GM12878 (cell line): ENCODE results near the gene EHD1. TPM values are rescaled to one million over a fixed set of nuclear protein-coding genes. Genes with fewer than 3 reads are reported as not detected.
A peak's percentile ranks its signal among the peaks of the same experiment; 100 is the strongest.

ENCODE experiments used
- ASH2L ChIP-seq: fragments of 300-600, 200-600 bp; sonication (generic); IDR thresholded peaks from 2 replicates; pipeline ENCODE4 v1.6.1; 2017; ENCODE audit warnings: low read depth, mild to moderate bottlenecking, borderline replicate concordance
- BACH1 ChIP-seq: fragments of 450-650 bp; IDR thresholded peaks from 2 replicates; pipeline ENCODE4 v1.6.1; 2017; ENCODE audit warnings: mild to moderate bottlenecking, borderline replicate concordance
- DPF2 ChIP-seq: fragments of 450-650 bp; IDR thresholded peaks from 2 replicates; pipeline ENCODE4 v1.6.1; 2017; ENCODE audit warnings: mild to moderate bottlenecking
- LARP7 ChIP-seq: fragments of 450-650 bp; IDR thresholded peaks from 2 replicates; pipeline ENCODE4 v1.6.1; 2017; ENCODE audit warnings: mild to moderate bottlenecking
- NFYB ChIP-seq: IDR thresholded peaks from 2 replicates; pipeline ENCODE4 v1.6.1; 2011; ENCODE audit warnings: low read depth, mild to moderate bottlenecking, low read length, improper control_type of control experiment, moderate library complexity; ENCODE audit not compliant: insufficient read depth
- PML ChIP-seq: IDR thresholded peaks from 2 replicates; pipeline ENCODE4 v1.6.1; 2012; ENCODE audit warnings: low read length, inconsistent platforms
- POLR2AphosphoS5 ChIP-seq: IDR thresholded peaks from 2 replicates; pipeline ENCODE4 v1.6.1; 2011; ENCODE audit warnings: mild to moderate bottlenecking, low read length, inconsistent platforms
- RB1 ChIP-seq: fragments of 450-650 bp; formaldehyde crosslinking; IDR thresholded peaks from 2 replicates; pipeline ENCODE4 v1.6.1; 2017; ENCODE audit warnings: mild to moderate bottlenecking, borderline replicate concordance
- RUNX3 ChIP-seq: IDR thresholded peaks from 2 replicates; pipeline ENCODE4 v1.6.1; 2012; ENCODE audit warnings: low read length, inconsistent platforms
- SIX5 ChIP-seq: IDR thresholded peaks from 2 replicates; pipeline ENCODE4 v1.6.1; 2011; ENCODE audit warnings: mild to moderate bottlenecking, low read depth, low read length, moderate library complexity; ENCODE audit not compliant: severe bottlenecking
- SKIL ChIP-seq: fragments of 450-650 bp; IDR thresholded peaks from 2 replicates; pipeline ENCODE4 v1.6.1; 2017; ENCODE audit warnings: mild to moderate bottlenecking, low read depth, inconsistent platforms; ENCODE audit not compliant: poor library complexity, severe bottlenecking
- STAT3 ChIP-seq: IDR thresholded peaks from 2 replicates; pipeline ENCODE4 v1.6.1; 2011; ENCODE audit warnings: low read depth, low read length, improper control_type of control experiment
- SUPT20H ChIP-seq: IDR thresholded peaks from 2 replicates; pipeline ENCODE4 v1.6.1; 2011; ENCODE audit warnings: low read depth, mild to moderate bottlenecking, low read length, moderate library complexity, borderline replicate concordance; ENCODE audit not compliant: control insufficient read depth
- YY1 ChIP-seq: IDR thresholded peaks from 2 replicates; pipeline ENCODE4 v1.6.1; 2011; ENCODE audit warnings: low read depth, mild to moderate bottlenecking, low read length
- ZNF274 ChIP-seq: IDR thresholded peaks from one replicate; pipeline ENCODE4 v1.8.0; 2011; ENCODE audit not compliant: insufficient read length, insufficient read depth
- ZNF384 ChIP-seq: IDR thresholded peaks from 2 replicates; pipeline ENCODE4 v1.6.1; 2012; ENCODE audit warnings: low read depth, mild to moderate bottlenecking, low read length, improper control_type of control experiment, borderline replicate concordance
- ZNF622 ChIP-seq: fragments of 450-650 bp; IDR thresholded peaks from 2 replicates; pipeline ENCODE4 v1.6.1; 2017; ENCODE audit warnings: mild to moderate bottlenecking, inconsistent platforms
- polyA plus RNA-seq, 11 experiments: library from polyadenylated mRNA; depleted of rRNA in 4 of 11; unstranded in 6 of 11; stranded (reverse) in 5 of 11; fragments of >200 nt; fragmentation: Nextera tagmentation in 4 of 11; fragmentation: Illumina TruSeq in 1 of 11; extraction: Ambion mirVana in 4 of 11; extraction: Trizol in 1 of 11; gene quantifications; 1 replicate in 1 of 11; 2 replicates in 10 of 11; pipeline versions ENCODE4 v1.2.1 to v1.2.3, GENCODE V29; 2011 to 2016; ENCODE audit warnings: inconsistent platforms in 2 of 11, missing spikeins in 2 of 11, low read depth in 1 of 11
- total RNA-seq, 4 experiments: library from RNA; depleted of rRNA in 3 of 4; stranded (reverse); fragments of >200 nt in 3 of 4; fragmentation: Illumina TruSeq in 1 of 4; extraction: Trizol in 1 of 4; gene quantifications; 2 replicates each; pipeline versions ENCODE4 v1.2.1 to v1.2.3, GENCODE V29; 2013 to 2021
- TF ChIP-seq, protein P1 (sequence below): IDR thresholded peaks from 2 replicates; pipeline ENCODE4 v1.6.1; 2012; ENCODE audit warnings: mild to moderate bottlenecking, low read depth, low read length
- TF ChIP-seq, protein P2 (sequence below): fragments of 450-650 bp; IDR thresholded peaks from 2 replicates; pipeline ENCODE4 v1.6.1; 2017; ENCODE audit warnings: mild to moderate bottlenecking

The EHD1 gene
- total and polyA plus RNA-seq, 10 of the 15 experiments (the other 5 are each of a cell fraction or from before 2014, with no cell fraction given): 1.0 to 165 (median 66.5) TPM

- no peak for TF ChIP-seq SKIL
- TF ChIP-seq, protein P1, sequence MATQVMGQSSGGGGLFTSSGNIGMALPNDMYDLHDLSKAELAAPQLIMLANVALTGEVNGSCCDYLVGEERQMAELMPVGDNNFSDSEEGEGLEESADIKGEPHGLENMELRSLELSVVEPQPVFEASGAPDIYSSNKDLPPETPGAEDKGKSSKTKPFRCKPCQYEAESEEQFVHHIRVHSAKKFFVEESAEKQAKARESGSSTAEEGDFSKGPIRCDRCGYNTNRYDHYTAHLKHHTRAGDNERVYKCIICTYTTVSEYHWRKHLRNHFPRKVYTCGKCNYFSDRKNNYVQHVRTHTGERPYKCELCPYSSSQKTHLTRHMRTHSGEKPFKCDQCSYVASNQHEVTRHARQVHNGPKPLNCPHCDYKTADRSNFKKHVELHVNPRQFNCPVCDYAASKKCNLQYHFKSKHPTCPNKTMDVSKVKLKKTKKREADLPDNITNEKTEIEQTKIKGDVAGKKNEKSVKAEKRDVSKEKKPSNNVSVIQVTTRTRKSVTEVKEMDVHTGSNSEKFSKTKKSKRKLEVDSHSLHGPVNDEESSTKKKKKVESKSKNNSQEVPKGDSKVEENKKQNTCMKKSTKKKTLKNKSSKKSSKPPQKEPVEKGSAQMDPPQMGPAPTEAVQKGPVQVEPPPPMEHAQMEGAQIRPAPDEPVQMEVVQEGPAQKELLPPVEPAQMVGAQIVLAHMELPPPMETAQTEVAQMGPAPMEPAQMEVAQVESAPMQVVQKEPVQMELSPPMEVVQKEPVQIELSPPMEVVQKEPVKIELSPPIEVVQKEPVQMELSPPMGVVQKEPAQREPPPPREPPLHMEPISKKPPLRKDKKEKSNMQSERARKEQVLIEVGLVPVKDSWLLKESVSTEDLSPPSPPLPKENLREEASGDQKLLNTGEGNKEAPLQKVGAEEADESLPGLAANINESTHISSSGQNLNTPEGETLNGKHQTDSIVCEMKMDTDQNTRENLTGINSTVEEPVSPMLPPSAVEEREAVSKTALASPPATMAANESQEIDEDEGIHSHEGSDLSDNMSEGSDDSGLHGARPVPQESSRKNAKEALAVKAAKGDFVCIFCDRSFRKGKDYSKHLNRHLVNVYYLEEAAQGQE: no peak
- no peak for TF ChIP-seq STAT3
- no peak for TF ChIP-seq ZNF274
- TF ChIP-seq RB1: peak; percentile 72; the same call in 1 of the 2 replicates
- no peak for TF ChIP-seq POLR2AphosphoS5
- peak; percentile 81 for TF ChIP-seq LARP7
- TF ChIP-seq, protein P2, sequence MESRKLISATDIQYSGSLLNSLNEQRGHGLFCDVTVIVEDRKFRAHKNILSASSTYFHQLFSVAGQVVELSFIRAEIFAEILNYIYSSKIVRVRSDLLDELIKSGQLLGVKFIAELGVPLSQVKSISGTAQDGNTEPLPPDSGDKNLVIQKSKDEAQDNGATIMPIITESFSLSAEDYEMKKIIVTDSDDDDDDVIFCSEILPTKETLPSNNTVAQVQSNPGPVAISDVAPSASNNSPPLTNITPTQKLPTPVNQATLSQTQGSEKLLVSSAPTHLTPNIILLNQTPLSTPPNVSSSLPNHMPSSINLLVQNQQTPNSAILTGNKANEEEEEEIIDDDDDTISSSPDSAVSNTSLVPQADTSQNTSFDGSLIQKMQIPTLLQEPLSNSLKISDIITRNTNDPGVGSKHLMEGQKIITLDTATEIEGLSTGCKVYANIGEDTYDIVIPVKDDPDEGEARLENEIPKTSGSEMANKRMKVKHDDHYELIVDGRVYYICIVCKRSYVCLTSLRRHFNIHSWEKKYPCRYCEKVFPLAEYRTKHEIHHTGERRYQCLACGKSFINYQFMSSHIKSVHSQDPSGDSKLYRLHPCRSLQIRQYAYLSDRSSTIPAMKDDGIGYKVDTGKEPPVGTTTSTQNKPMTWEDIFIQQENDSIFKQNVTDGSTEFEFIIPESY: 0 out of 2 replicates have a peak, but pooled peaks have one; percentile 36
- peak; percentile 82 for TF ChIP-seq YY1
- peak; percentile 35 for TF ChIP-seq RUNX3
- TF ChIP-seq DPF2: peak; percentile 78
- TF ChIP-seq ZNF622: no peak
- TF ChIP-seq NFYB: 0 out of 2 replicates have a peak, but pooled peaks have one; percentile 14
- TF ChIP-seq PML: no peak
- peak; percentile 59 for TF ChIP-seq BACH1
- TF ChIP-seq SIX5: peak; percentile 91
- TF ChIP-seq ZNF384: no peak
- no peak for TF ChIP-seq ASH2L
- no peak for TF ChIP-seq SUPT20H
Observed at GRCh38 chr11:64923944-64924909, 45.8 kb upstream of the EHD1 start, which contains the start of gene PPP2R5B (continued).
